ENCODE measurements around the gene RARG.

DNA sequence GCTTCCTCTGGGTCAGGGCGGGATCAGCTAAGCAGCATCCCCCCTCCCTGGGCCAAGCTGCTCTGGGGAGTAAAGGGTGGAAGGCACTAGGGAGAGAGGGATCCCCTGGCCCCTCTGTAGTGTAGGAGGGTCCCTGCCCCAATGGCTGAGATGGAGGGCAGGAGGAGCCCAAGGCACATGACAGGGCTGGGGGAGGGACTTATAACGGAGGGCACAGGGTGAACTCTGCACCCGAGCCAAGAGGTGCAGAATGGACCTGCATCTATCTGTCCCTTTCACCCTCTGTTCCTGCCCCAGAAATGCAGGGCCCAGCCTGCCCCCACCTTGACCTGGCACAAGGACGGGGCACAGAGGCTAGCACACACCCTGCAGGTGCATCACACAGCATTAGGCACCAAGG, 21.2 kb downstream of the RARG start:
- TF ChIP-seq, protein P1, sequence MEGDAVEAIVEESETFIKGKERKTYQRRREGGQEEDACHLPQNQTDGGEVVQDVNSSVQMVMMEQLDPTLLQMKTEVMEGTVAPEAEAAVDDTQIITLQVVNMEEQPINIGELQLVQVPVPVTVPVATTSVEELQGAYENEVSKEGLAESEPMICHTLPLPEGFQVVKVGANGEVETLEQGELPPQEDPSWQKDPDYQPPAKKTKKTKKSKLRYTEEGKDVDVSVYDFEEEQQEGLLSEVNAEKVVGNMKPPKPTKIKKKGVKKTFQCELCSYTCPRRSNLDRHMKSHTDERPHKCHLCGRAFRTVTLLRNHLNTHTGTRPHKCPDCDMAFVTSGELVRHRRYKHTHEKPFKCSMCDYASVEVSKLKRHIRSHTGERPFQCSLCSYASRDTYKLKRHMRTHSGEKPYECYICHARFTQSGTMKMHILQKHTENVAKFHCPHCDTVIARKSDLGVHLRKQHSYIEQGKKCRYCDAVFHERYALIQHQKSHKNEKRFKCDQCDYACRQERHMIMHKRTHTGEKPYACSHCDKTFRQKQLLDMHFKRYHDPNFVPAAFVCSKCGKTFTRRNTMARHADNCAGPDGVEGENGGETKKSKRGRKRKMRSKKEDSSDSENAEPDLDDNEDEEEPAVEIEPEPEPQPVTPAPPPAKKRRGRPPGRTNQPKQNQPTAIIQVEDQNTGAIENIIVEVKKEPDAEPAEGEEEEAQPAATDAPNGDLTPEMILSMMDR (conservative IDR thresholded peaks at IDR 0.05; ENCODE audit: low read depth, low read length), result no peak
- TF ChIP-seq EZH2 (IDR thresholded peaks at IDR 0.05; ENCODE audit: borderline replicate concordance, low read depth, low read length, poor library complexity, severe bottlenecking), result no peak
